NT2/D1 (cell line): ENCODE results near the gene GOLGA8H.
"Not testable (repeated sequence)": the region's sequence is repeated elsewhere in the genome, so short reads cannot be mapped to it uniquely, and the experiment has no call there.

Experiments
- SUZ12 ChIP-seq: IDR thresholded peaks from 2 replicates; pipeline ENCODE4 v1.6.1; 2011; ENCODE audit not compliant: insufficient read length, insufficient read depth; ENCODE audit errors: extremely low read depth
- YY1 ChIP-seq: IDR thresholded peaks from 2 replicates; pipeline ENCODE4 v1.6.1; 2011; ENCODE audit not compliant: insufficient read length, insufficient read depth
- ZNF274 ChIP-seq: IDR thresholded peaks from 2 replicates; pipeline ENCODE4 v1.6.1; 2011; ENCODE audit warnings: mild to moderate bottlenecking, low read depth, low read length

DNA sequence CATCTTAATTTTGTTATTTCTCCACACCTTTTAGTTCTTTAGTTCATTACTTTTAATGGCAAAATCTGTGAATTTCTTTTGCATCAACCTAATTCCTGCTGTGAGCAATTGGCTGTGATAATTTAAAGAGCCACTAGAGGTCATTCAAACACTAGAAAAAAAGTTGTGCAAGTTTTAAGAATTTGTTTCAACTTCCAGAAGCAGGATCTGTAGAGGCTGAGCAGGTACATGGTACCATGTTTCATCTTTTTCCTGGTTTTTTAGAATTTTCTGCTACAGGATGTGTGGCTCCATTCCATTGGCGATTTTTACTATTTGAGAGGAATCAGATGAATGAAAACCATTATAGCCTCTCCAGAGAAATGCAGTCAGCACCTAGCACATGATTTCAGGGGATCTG is 57.3 kb downstream of the GOLGA8H start:
- not testable (repeated sequence) for TF ChIP-seq ZNF274, SUZ12, YY1
